ENCODE data around the gene MRPL54.

The MRPL54 gene

DNA sequence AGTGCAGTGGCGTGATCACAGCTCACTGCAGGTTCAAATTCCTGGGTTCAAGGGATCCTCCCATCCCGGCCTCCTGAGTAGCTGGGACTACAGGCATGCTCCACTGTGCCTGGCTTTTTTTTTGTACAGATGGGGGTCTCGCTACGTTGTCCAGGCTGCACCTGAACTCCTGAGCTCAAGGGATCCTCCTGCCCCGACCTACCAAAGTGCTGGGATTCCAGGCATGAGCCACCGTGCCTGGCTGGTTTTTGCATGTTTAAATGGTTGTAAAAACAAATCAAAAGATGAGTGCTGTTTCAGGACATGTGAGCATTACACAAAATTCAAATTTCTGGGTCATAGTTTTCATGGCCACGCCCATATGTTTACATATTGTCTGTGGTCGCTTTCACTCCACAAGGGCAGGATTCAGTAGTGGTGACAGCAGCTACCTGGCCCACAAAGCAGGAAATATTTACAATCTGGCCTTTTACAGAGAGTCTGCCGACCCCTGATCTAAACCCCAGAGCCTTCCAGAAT lies 18.4 kb downstream of the MRPL54 start:
- TF ChIP-seq, protein P1, sequence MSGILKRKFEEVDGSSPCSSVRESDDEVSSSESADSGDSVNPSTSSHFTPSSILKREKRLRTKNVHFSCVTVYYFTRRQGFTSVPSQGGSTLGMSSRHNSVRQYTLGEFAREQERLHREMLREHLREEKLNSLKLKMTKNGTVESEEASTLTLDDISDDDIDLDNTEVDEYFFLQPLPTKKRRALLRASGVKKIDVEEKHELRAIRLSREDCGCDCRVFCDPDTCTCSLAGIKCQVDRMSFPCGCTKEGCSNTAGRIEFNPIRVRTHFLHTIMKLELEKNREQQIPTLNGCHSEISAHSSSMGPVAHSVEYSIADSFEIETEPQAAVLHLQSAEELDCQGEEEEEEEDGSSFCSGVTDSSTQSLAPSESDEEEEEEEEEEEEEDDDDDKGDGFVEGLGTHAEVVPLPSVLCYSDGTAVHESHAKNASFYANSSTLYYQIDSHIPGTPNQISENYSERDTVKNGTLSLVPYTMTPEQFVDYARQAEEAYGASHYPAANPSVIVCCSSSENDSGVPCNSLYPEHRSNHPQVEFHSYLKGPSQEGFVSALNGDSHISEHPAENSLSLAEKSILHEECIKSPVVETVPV (CRISPR knock-in tag; IDR thresholded peaks at IDR 0.05), result no peak
- TF ChIP-seq CSDC2 (CRISPR knock-in tag; IDR thresholded peaks at IDR 0.05) (no peak), POU6F1 (CRISPR knock-in tag; IDR thresholded peaks at IDR 0.05; ENCODE audit: borderline replicate concordance, low read depth) (no peak), TOX (CRISPR knock-in tag; IDR thresholded peaks at IDR 0.05; ENCODE audit: borderline replicate concordance) (no peak), ISL1 (CRISPR knock-in tag; IDR thresholded peaks at IDR 0.05) (no peak), BACH2 (CRISPR knock-in tag; IDR thresholded peaks at IDR 0.05; ENCODE audit: borderline replicate concordance) (no peak), ZNF8 (CRISPR knock-in tag; IDR thresholded peaks at IDR 0.05) (no peak), PATZ1 (CRISPR knock-in tag; IDR thresholded peaks at IDR 0.05; ENCODE audit: borderline replicate concordance) (no peak), ZFP3 (CRISPR knock-in tag; IDR thresholded peaks at IDR 0.05) (no peak), ZNF70 (CRISPR knock-in tag; IDR thresholded peaks at IDR 0.05) (no peak), ESRRG (CRISPR knock-in tag; IDR thresholded peaks at IDR 0.05) (no peak), GLIS3 (CRISPR knock-in tag; IDR thresholded peaks at IDR 0.05) (no peak), OSR1 (CRISPR knock-in tag; IDR thresholded peaks at IDR 0.05) (no peak), ZC3H10 (CRISPR knock-in tag; IDR thresholded peaks at IDR 0.05) (no peak), ARNTL (CRISPR knock-in tag; IDR thresholded peaks at IDR 0.05; ENCODE audit: borderline replicate concordance, low read depth) (no peak)
- TF ChIP-seq, protein P2, sequence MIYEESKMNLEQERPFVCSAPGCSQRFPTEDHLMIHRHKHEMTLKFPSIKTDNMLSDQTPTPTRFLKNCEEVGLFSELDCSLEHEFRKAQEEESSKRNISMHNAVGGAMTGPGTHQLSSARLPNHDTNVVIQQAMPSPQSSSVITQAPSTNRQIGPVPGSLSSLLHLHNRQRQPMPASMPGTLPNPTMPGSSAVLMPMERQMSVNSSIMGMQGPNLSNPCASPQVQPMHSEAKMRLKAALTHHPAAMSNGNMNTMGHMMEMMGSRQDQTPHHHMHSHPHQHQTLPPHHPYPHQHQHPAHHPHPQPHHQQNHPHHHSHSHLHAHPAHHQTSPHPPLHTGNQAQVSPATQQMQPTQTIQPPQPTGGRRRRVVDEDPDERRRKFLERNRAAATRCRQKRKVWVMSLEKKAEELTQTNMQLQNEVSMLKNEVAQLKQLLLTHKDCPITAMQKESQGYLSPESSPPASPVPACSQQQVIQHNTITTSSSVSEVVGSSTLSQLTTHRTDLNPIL (CRISPR knock-in tag; IDR thresholded peaks at IDR 0.05; ENCODE audit: low read depth), result no peak

DNA sequence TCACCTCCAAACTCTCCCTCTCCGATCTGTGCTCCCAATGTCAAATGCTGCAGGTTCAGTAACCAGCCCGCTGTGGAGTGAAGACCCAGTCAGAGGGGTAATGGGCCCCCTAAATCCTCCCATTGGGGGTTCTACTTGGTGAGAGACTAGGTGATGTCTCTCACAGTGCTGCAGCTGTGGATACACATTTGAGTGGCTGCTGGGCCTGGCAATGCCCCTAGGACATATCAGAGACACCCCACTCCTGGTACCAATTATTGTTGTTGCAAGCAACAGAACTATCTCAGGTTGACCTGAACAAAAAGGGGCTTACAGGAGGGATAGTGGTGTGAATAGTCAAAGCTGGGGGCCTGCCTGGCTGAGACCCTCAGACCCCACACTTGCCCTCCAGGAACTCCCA lies 19.1 kb downstream of the MRPL54 start:
- TF ChIP-seq POU6F1 (CRISPR knock-in tag; IDR thresholded peaks at IDR 0.05; ENCODE audit: borderline replicate concordance, low read depth) (no peak), ZNF565 (CRISPR knock-in tag; conservative IDR thresholded peaks at IDR 0.05; ENCODE audit: low read depth) (no peak), ARNTL (CRISPR knock-in tag; IDR thresholded peaks at IDR 0.05; ENCODE audit: borderline replicate concordance, low read depth) (no peak), ZC3H10 (CRISPR knock-in tag; IDR thresholded peaks at IDR 0.05) (no peak), TSHZ2 (CRISPR knock-in tag; IDR thresholded peaks at IDR 0.05) (no peak), ZNF70 (CRISPR knock-in tag; IDR thresholded peaks at IDR 0.05) (no peak), ZNF8 (CRISPR knock-in tag; IDR thresholded peaks at IDR 0.05) (no peak), CSDC2 (CRISPR knock-in tag; IDR thresholded peaks at IDR 0.05) (no peak), BACH2 (CRISPR knock-in tag; IDR thresholded peaks at IDR 0.05; ENCODE audit: borderline replicate concordance) (no peak), ZFP3 (CRISPR knock-in tag; IDR thresholded peaks at IDR 0.05) (no peak), PPARA (CRISPR knock-in tag; IDR thresholded peaks at IDR 0.05; ENCODE audit: borderline replicate concordance) (no peak), OSR1 (CRISPR knock-in tag; IDR thresholded peaks at IDR 0.05) (no peak), ESRRG (CRISPR knock-in tag; IDR thresholded peaks at IDR 0.05) (no peak), ISL1 (CRISPR knock-in tag; IDR thresholded peaks at IDR 0.05) (no peak), ZFP30 (CRISPR knock-in tag; IDR thresholded peaks at IDR 0.05) (no peak), RARB (CRISPR knock-in tag; IDR thresholded peaks at IDR 0.05) (no peak), TCF4 (CRISPR knock-in tag; IDR thresholded peaks at IDR 0.05; ENCODE audit: borderline replicate concordance) (no peak), GLIS3 (CRISPR knock-in tag; IDR thresholded peaks at IDR 0.05) (no peak)
- TF ChIP-seq, protein P1 (CRISPR knock-in tag; IDR thresholded peaks at IDR 0.05), result no peak
- ATAC-seq, result no peak

More for the DNA sequence above, 18.4 kb downstream of the MRPL54 start:
- no peak for ATAC-seq
